PC-3 (cell line): Measurements from ENCODE around the gene MTHFD1. TPM values are rescaled to one million over a fixed set of nuclear protein-coding genes. Genes with fewer than 3 reads are reported as not detected.

Experiments used
- ATAC-seq: fragments of 200-7000 bp; cut with Tn5 transposase; 2 replicates; pipeline ENCODE4 v1.9.1; 2020; ENCODE audit warnings: mild to moderate bottlenecking, moderate library complexity
- BruUV-seq: library from RNA; stranded (reverse); fragments of 400-500 nt; replicated peaks from 2 replicates; lab custom pipeline; 2021; lab: Mats Ljungman, UMichigan
- CTCF ChIA-PET: fragments of 300-600 bp; sonication (Branson Sonifier 250); formaldehyde crosslinking; loops from one replicate; lab custom pipeline; 2022; ENCODE audit warnings: antibody characterized with exemption; lab: Charles Lee
- POLR2A ChIA-PET: fragments of 300-600 bp; sonication (Branson Sonifier 250); formaldehyde crosslinking; loops from one replicate; lab custom pipeline; 2022; ENCODE audit warnings: antibody characterized with exemption; ENCODE audit not compliant: unreplicated experiment; lab: Charles Lee
- DNase-seq: peaks from one replicate; pipeline ENCODE4 v3.0.0-alpha.2; 2015
- H2AFZ ChIP-seq: fragments of 300-600 bp; sonication (generic); 2 replicates; pipeline ENCODE4 v1.6.0; 2016; ENCODE audit warnings: antibody characterized with exemption, low read length
- H3F3A ChIP-seq: fragments of 300-600 bp; sonication (generic); one replicate; pipeline ENCODE4 v1.6.0; 2017; ENCODE audit warnings: antibody characterized with exemption, low read length, control low read depth, mild to moderate bottlenecking; ENCODE audit not compliant: unreplicated experiment
- H3K27ac ChIP-seq: fragments of 300-600 bp; sonication (generic); 2 replicates; pipeline ENCODE4 v1.5.1; 2016; ENCODE audit warnings: mild to moderate bottlenecking, low read length
- H3K27me3 ChIP-seq: fragments of 300-600 bp; sonication (generic); 2 replicates; pipeline ENCODE4 v1.6.1; 2016; ENCODE audit warnings: low read length, mixed read lengths
- H3K36me3 ChIP-seq: fragments of 300-600 bp; sonication (generic); 2 replicates; pipeline ENCODE4 v1.6.1; 2016; ENCODE audit warnings: low read depth, mixed run types, low read length, mixed read lengths
- H3K4me1 ChIP-seq: fragments of 300-600 bp; sonication (generic); 2 replicates; pipeline ENCODE4 v1.5.1; 2016; ENCODE audit warnings: low read length; ENCODE audit not compliant: insufficient read depth
- H3K4me2 ChIP-seq: fragments of 300-600 bp; sonication (generic); 2 replicates; pipeline ENCODE4 v1.6.0; 2016; ENCODE audit warnings: low read length
- H3K4me3 ChIP-seq: fragments of 300-600 bp; sonication (generic); 2 replicates; pipeline ENCODE4 v1.5.1; 2016; ENCODE audit warnings: mild to moderate bottlenecking, low read length, mixed read lengths
- H3K79me2 ChIP-seq: fragments of 300-600 bp; sonication (generic); 2 replicates; pipeline ENCODE4 v1.6.1; 2017; ENCODE audit warnings: low read length, mixed read lengths
- H3K9ac ChIP-seq: fragments of 300-600 bp; sonication (generic); 2 replicates; pipeline ENCODE4 v1.6.0; 2016; ENCODE audit warnings: mild to moderate bottlenecking, low read length
- H3K9me2 ChIP-seq: fragments of 300-600 bp; sonication (generic); replicated peaks from 2 replicates; pipeline ENCODE4 v1.6.1; 2016; ENCODE audit warnings: mixed run types, low read length, mixed read lengths
- H3K9me3 ChIP-seq: fragments of 300-600 bp; sonication (generic); 2 replicates; pipeline ENCODE4 v1.6.1; 2016; ENCODE audit warnings: low read length, mixed read lengths
- H4K20me1 ChIP-seq: fragments of 300-600 bp; sonication (generic); 2 replicates; pipeline ENCODE4 v1.6.1; 2016; ENCODE audit warnings: low read length, mixed read lengths
- CTCF ChIP-seq: fragments of 300-600 bp; sonication (generic); conservative IDR thresholded peaks from 2 replicates; pipeline ENCODE4 v1.5.1; 2017; ENCODE audit warnings: antibody characterized with exemption, low read depth, mild to moderate bottlenecking, low read length
- EZH2 ChIP-seq: fragments of 300-600 bp; sonication (generic); IDR thresholded peaks from one replicate; pipeline ENCODE4 v1.6.1; 2017; ENCODE audit warnings: antibody characterized with exemption, mild to moderate bottlenecking, low read length; ENCODE audit not compliant: unreplicated experiment
- EZH2phosphoT487 ChIP-seq: fragments of 300-600 bp; sonication (generic); IDR thresholded peaks from 2 replicates; pipeline ENCODE4 v1.6.1; 2018; ENCODE audit warnings: mild to moderate bottlenecking, antibody characterized with exemption, low read length, borderline replicate concordance
- intact Hi-C: fragments of 100-400 bp; cut with micrococcal nuclease; formaldehyde crosslinking; loops from 2 replicates; pipeline ENCODE4 v1.9.0; 2023
- total RNA-seq: library from RNA; depleted of rRNA; stranded (reverse); fragments of >200 nt; gene quantifications from 2 replicates; pipeline ENCODE4 v1.2.3, GENCODE V29; 2014

The MTHFD1 gene
- total RNA-seq, 1 experiment from 2014 or later: 89.3 TPM

GRCh38 chr14:64409126-64409920, 21.2 kb downstream of the MTHFD1 start:
- intact Hi-C loops: no loop called here
- ChIA-PET CTCF (interaction anchor here (0.5 kb wide), 1 partner anchor 358 kb away, joined by 3 read pairs; no protein-coding TSS in a partner anchor), POLR2A (no interaction called here)
- Histone ChIP-seq H3K9ac (no peak overlapping the region), H2AFZ (no peak overlapping the region), H3K36me3 (peaks cover 35% of the 10 kb centered on the region), H4K20me1 (no peaks in the 10 kb centered on the region), H3K4me1 (no peaks in the 10 kb centered on the region), H3K9me2 (no peaks in the 10 kb centered on the region), H3F3A (no peaks in the 10 kb centered on the region), H3K4me3 (no peak overlapping the region), H3K4me2 (no peak overlapping the region), H3K79me2 (peaks cover 36% of the 10 kb centered on the region), H3K27ac (no peak overlapping the region), H3K27me3 (no peaks in the 10 kb centered on the region), H3K9me3 (no peaks in the 10 kb centered on the region)
- ATAC-seq (no peak), DNase-seq (no peak)
- BruUV-seq: no TSS peak
- TF ChIP-seq CTCF (no peak), EZH2phosphoT487 (no peak), EZH2 (no peak)

- ChIA-PET POLR2A (no interaction called here), CTCF (interaction anchor here (0.5 kb wide), 1 partner anchor 359 kb away, joined by 3 read pairs; no protein-coding TSS in a partner anchor)
- Histone ChIP-seq H3K4me2 (no peak overlapping the region), H3K36me3 (peaks cover 37% of the 10 kb centered on the region), H3K27ac (no peak overlapping the region), H3K9me3 (no peaks in the 10 kb centered on the region), H3K9ac (no peak overlapping the region), H3K9me2 (no peaks in the 10 kb centered on the region), H3K4me3 (no peak overlapping the region), H3K27me3 (no peaks in the 10 kb centered on the region), H4K20me1 (no peaks in the 10 kb centered on the region), H3K79me2 (peaks cover 27% of the 10 kb centered on the region), H2AFZ (no peak overlapping the region), H3K4me1 (no peaks in the 10 kb centered on the region), H3F3A (no peaks in the 10 kb centered on the region)
- DNase-seq (peak; percentile 21), ATAC-seq (peak; percentile 48)
- intact Hi-C loops: no loop called here
- no peak for TF ChIP-seq EZH2
- no peak for TF ChIP-seq CTCF
- TF ChIP-seq EZH2phosphoT487: no peak
- BruUV-seq: no TSS peak
These were observed 22.1 kb downstream of the MTHFD1 start for GRCh38 chr14:64410084-64410774.

GRCh38 chr14:64411001-64411400, 22.8 kb downstream of the MTHFD1 start:
- TF ChIP-seq EZH2: no peak
- TF ChIP-seq EZH2phosphoT487: no peak
- no peak for TF ChIP-seq CTCF
- no TSS peak for BruUV-seq
- Histone ChIP-seq H3K79me2 (peaks cover 22% of the 10 kb centered on the region), H3K4me3 (no peak overlapping the region), H3K9me3 (no peaks in the 10 kb centered on the region), H3K27ac (no peak overlapping the region), H3K4me2 (no peak overlapping the region), H3K9ac (no peak overlapping the region), H3K4me1 (no peaks in the 10 kb centered on the region), H3F3A (no peaks in the 10 kb centered on the region), H3K27me3 (no peaks in the 10 kb centered on the region), H4K20me1 (no peaks in the 10 kb centered on the region), H2AFZ (no peak overlapping the region), H3K36me3 (peaks cover 40% of the 10 kb centered on the region), H3K9me2 (no peaks in the 10 kb centered on the region)
- intact Hi-C loops: no loop called here
- ATAC-seq (no peak), DNase-seq (no peak)
- CTCF ChIA-PET: no interaction called here
- POLR2A ChIA-PET: no interaction called here
